Suprapubic skin (tissue), 4 donors: ENCODE results near the gene RNF11. TPM values are rescaled to one million over a fixed set of nuclear protein-coding genes. Genes with fewer than 3 reads are reported as not detected.

ENCODE experiments used
- DNase-seq, 2 donors: peaks; one replicate each; pipeline ENCODE4 v3.0.0-alpha.2; 2019; ENCODE audit warnings: low spot score in 2 of 2
- H3K27ac ChIP-seq: fragments of 200-600 bp; sonication (generic); one replicate; pipeline ENCODE4 v1.5.1; 2019
- H3K27me3 ChIP-seq: fragments of 200-600 bp; sonication (generic); one replicate; pipeline ENCODE4 v1.5.1; 2019
- H3K36me3 ChIP-seq: fragments of 200-600 bp; sonication (generic); one replicate; pipeline ENCODE4 v1.5.1; 2019
- H3K4me1 ChIP-seq: fragments of 200-600 bp; sonication (generic); one replicate; pipeline ENCODE4 v1.5.1; 2019
- H3K4me3 ChIP-seq: fragments of 200-600 bp; sonication (generic); one replicate; pipeline ENCODE4 v1.5.1; 2019; ENCODE audit warnings: mild to moderate bottlenecking
- H3K9me3 ChIP-seq: fragments of 200-600 bp; sonication (generic); one replicate; pipeline ENCODE4 v1.5.1; 2019
- CTCF ChIP-seq, 2 donors: fragments of 200-600 bp in 1 of 2; fragments of 450-650 bp in 1 of 2; sonication (generic) in 1 of 2; IDR thresholded peaks; one replicate each; pipeline ENCODE4 v1.5.1; 2016 to 2019; ENCODE audit warnings: antibody characterized with exemption in 2 of 2, mild to moderate bottlenecking in 1 of 2, moderate library complexity in 1 of 2
- EP300 ChIP-seq: sonication (generic); formaldehyde crosslinking; IDR thresholded peaks from one replicate; pipeline ENCODE4 v1.6.1; 2017; ENCODE audit warnings: antibody characterized with exemption
- POLR2A ChIP-seq, 2 donors: fragments of 450-650 bp; IDR thresholded peaks; one replicate each; pipeline ENCODE4 v1.6.1; 2017; ENCODE audit warnings: antibody characterized with exemption in 2 of 2, mild to moderate bottlenecking in 2 of 2, moderate library complexity in 2 of 2
- POLR2AphosphoS5 ChIP-seq, 3 donors: sonication (generic); formaldehyde crosslinking; IDR thresholded peaks; one replicate each; pipeline ENCODE4 v1.6.1; 2017; ENCODE audit warnings: antibody characterized with exemption in 3 of 3
- WGBS: methylation state at CpG from one replicate; pipeline ENCODE4 v1.1.5; 2018; 5-methylcytosine and 5-hydroxymethylcytosine counted together
- total RNA-seq, 4 donors: library from RNA; depleted of rRNA; stranded (reverse); fragments of >200 nt; gene quantifications; one replicate each; pipeline ENCODE4 v1.1.0, GENCODE V29; 2016

The RNF11 gene
- total RNA-seq, 4 donors from 2014 or later, result 80.8 to 93.1 (median 81.5) TPM

GRCh38 chr1:51266181-51266580 lies 30.1 kb downstream of the RNF11 start:
- peaks cover 36% of the 10 kb centered on the region for H3K4me1 ChIP-seq
- no peaks in the 10 kb centered on the region for H3K27me3 ChIP-seq

GRCh38 chr1:51266791-51267190 lies 30.7 kb downstream of the RNF11 start:
- DNase-seq, result no peak
- no peak overlapping the region for H3K27ac ChIP-seq
- peaks cover 30% of the 10 kb centered on the region for H3K4me1 ChIP-seq
- 99% methylated on average over 4 of the region's 4 CpGs for WGBS
- TF ChIP-seq EP300 (no peak), CTCF (IDR thresholded peaks at IDR 0.05) (no peak), POLR2AphosphoS5 (IDR thresholded peaks at IDR 0.05) (no peak), POLR2A (IDR thresholded peaks at IDR 0.05) (no peak)
- H3K4me3 ChIP-seq, result no peak overlapping the region
- H3K27me3 ChIP-seq, result no peaks in the 10 kb centered on the region
- H3K36me3 ChIP-seq, result peaks cover 11% of the 10 kb centered on the region
- no peaks in the 10 kb centered on the region for H3K9me3 ChIP-seq

More at GRCh38 chr1:51266181-51266580, 30.1 kb downstream of the RNF11 start:
- H3K27ac ChIP-seq, result no peak overlapping the region
- TF ChIP-seq POLR2A (IDR thresholded peaks at IDR 0.05) (no peak), CTCF (IDR thresholded peaks at IDR 0.05) (no peak), POLR2AphosphoS5 (IDR thresholded peaks at IDR 0.05) (no peak), EP300 (no peak)
- no peak for DNase-seq
- H3K9me3 ChIP-seq, result no peaks in the 10 kb centered on the region
- H3K4me3 ChIP-seq, result no peak overlapping the region
- whole genome bisulfite sequencing, result 94% methylated on average over 2 of the region's 2 CpGs
- H3K36me3 ChIP-seq, result peaks cover 10% of the 10 kb centered on the region

GRCh38 chr1:51268634-51269033 lies 32.6 kb downstream of the RNF11 start:
- H3K27me3 ChIP-seq, result no peaks in the 10 kb centered on the region
- peaks cover 21% of the 10 kb centered on the region for H3K4me1 ChIP-seq
- DNase-seq, result no peak
- H3K9me3 ChIP-seq, result no peaks in the 10 kb centered on the region
- peaks cover 11% of the 10 kb centered on the region for H3K36me3 ChIP-seq
- 59% methylated on average over 2 of the region's 2 CpGs for WGBS
- no peak overlapping the region for H3K27ac ChIP-seq
- TF ChIP-seq POLR2AphosphoS5 (IDR thresholded peaks at IDR 0.05), result no peak
- TF ChIP-seq EP300, result no peak
- TF ChIP-seq CTCF (IDR thresholded peaks at IDR 0.05), result no peak
- no peak for TF ChIP-seq POLR2A (IDR thresholded peaks at IDR 0.05)
- no peak overlapping the region for H3K4me3 ChIP-seq

- DNase-seq, result no peak
- H3K4me1 ChIP-seq, result peaks cover 7% of the 10 kb centered on the region
- peaks cover 18% of the 10 kb centered on the region for H3K36me3 ChIP-seq
- H3K4me3 ChIP-seq, result no peak overlapping the region
- no peaks in the 10 kb centered on the region for H3K9me3 ChIP-seq
- no peak overlapping the region for H3K27ac ChIP-seq
- no peak for TF ChIP-seq POLR2AphosphoS5 (IDR thresholded peaks at IDR 0.05)
- TF ChIP-seq EP300, result no peak
- TF ChIP-seq CTCF (IDR thresholded peaks at IDR 0.05), result no peak
- no peak for TF ChIP-seq POLR2A (IDR thresholded peaks at IDR 0.05)
- H3K27me3 ChIP-seq, result no peaks in the 10 kb centered on the region
Measured at GRCh38 chr1:51270751-51271150, 34.7 kb downstream of the RNF11 start.

GRCh38 chr1:51272916-51273315 lies 36.8 kb downstream of the RNF11 start:
- Histone ChIP-seq H3K27ac (no peak overlapping the region), H3K4me1 (no peaks in the 10 kb centered on the region), H3K27me3 (no peaks in the 10 kb centered on the region), H3K9me3 (no peaks in the 10 kb centered on the region), H3K4me3 (no peak overlapping the region), H3K36me3 (peaks cover 25% of the 10 kb centered on the region)
- TF ChIP-seq EP300 (no peak), POLR2A (IDR thresholded peaks at IDR 0.05) (no peak)
- DNase-seq, result no peak

GRCh38 chr1:51274676-51275075 lies 38.6 kb downstream of the RNF11 start:
- Histone ChIP-seq H3K27ac (no peak overlapping the region), H3K4me3 (no peak overlapping the region), H3K27me3 (no peaks in the 10 kb centered on the region), H3K36me3 (peaks cover 25% of the 10 kb centered on the region), H3K4me1 (no peaks in the 10 kb centered on the region), H3K9me3 (no peaks in the 10 kb centered on the region)
- no peak for TF ChIP-seq POLR2AphosphoS5 (IDR thresholded peaks at IDR 0.05)
- TF ChIP-seq POLR2A (IDR thresholded peaks at IDR 0.05), result no peak
- no peak for TF ChIP-seq CTCF (IDR thresholded peaks at IDR 0.05)
- no peak for TF ChIP-seq EP300
- DNase-seq, result no peak
- WGBS, result 97% methylated on average over 6 of the region's 6 CpGs
